AG09309 (cell line): ENCODE measurements around the gene TMEM271.

Experiments used
- DNase-seq: peaks from one replicate; pipeline ENCODE4 v3.0.0-alpha.2; 2010; ENCODE audit warnings: low read depth
- H3K4me3 ChIP-seq: 2 replicates; pipeline ENCODE4 v1.5.1; 2011; ENCODE audit warnings: mild to moderate bottlenecking, low read depth, low read length, moderate library complexity; ENCODE audit not compliant: control insufficient read depth
- TF ChIP-seq, protein P1 (sequence below): IDR thresholded peaks from 2 replicates; pipeline ENCODE4 v1.5.1; 2011; ENCODE audit warnings: mild to moderate bottlenecking, low read depth, low read length, inconsistent platforms; ENCODE audit not compliant: insufficient read depth, control insufficient read depth; ENCODE audit errors: missing control alignments

Gene TMEM271

GRCh38 chr4:535924-536281 is 40.2 kb downstream of the TMEM271 start:
- no peak overlapping the region for H3K4me3 ChIP-seq
- DNase-seq, result no peak
- TF ChIP-seq, protein P1, sequence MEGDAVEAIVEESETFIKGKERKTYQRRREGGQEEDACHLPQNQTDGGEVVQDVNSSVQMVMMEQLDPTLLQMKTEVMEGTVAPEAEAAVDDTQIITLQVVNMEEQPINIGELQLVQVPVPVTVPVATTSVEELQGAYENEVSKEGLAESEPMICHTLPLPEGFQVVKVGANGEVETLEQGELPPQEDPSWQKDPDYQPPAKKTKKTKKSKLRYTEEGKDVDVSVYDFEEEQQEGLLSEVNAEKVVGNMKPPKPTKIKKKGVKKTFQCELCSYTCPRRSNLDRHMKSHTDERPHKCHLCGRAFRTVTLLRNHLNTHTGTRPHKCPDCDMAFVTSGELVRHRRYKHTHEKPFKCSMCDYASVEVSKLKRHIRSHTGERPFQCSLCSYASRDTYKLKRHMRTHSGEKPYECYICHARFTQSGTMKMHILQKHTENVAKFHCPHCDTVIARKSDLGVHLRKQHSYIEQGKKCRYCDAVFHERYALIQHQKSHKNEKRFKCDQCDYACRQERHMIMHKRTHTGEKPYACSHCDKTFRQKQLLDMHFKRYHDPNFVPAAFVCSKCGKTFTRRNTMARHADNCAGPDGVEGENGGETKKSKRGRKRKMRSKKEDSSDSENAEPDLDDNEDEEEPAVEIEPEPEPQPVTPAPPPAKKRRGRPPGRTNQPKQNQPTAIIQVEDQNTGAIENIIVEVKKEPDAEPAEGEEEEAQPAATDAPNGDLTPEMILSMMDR, result no peak

DNA sequence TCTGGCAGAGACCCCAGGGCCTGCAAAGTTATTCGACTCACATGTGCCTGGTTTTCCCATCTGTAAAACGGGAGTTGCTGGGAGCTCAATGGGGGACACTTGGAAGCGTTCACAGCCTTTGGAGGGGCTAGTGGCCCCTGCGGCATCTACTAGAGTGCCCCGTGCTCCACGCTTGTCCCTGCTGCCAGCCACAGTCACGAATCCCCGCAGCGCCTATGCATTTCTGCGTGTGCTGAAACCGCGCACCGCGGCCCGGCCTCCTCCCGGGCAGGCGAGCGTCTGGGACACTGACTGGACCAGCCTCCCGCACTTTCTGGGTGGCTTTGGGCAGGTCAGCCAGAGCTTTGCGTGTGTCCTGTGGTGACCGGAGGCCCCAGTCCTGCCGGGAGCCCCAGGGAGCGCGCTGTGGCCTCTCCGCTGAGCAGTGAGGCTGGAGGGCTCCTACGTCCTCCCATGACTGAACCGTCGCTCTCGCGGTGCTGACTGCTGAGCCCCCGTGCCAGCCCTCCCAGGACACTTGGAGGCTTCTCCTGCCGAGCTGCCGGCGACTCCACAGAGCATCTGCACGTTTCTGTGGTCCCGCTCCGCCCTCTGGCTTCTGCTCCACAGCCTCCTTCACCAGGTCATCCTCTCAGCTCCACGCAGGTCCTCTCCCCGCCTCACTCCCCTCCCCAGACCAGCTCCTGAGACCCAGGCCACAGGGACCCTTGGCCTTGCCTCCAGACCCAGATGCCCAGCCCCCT is 40.7 kb downstream of the TMEM271 start:
- no peak for DNase-seq
- no peak overlapping the region for H3K4me3 ChIP-seq
- TF ChIP-seq, protein P1, result no peak

GRCh38 chr4:534576-535151 is 41.4 kb downstream of the TMEM271 start:
- TF ChIP-seq, protein P1, result no peak
- H3K4me3 ChIP-seq, result no peak overlapping the region
- DNase-seq, result no peak

GRCh38 chr4:534101-534575 is 42.0 kb downstream of the TMEM271 start:
- TF ChIP-seq, protein P1, result no peak
- no peak for DNase-seq
- no peak overlapping the region for H3K4me3 ChIP-seq

DNA sequence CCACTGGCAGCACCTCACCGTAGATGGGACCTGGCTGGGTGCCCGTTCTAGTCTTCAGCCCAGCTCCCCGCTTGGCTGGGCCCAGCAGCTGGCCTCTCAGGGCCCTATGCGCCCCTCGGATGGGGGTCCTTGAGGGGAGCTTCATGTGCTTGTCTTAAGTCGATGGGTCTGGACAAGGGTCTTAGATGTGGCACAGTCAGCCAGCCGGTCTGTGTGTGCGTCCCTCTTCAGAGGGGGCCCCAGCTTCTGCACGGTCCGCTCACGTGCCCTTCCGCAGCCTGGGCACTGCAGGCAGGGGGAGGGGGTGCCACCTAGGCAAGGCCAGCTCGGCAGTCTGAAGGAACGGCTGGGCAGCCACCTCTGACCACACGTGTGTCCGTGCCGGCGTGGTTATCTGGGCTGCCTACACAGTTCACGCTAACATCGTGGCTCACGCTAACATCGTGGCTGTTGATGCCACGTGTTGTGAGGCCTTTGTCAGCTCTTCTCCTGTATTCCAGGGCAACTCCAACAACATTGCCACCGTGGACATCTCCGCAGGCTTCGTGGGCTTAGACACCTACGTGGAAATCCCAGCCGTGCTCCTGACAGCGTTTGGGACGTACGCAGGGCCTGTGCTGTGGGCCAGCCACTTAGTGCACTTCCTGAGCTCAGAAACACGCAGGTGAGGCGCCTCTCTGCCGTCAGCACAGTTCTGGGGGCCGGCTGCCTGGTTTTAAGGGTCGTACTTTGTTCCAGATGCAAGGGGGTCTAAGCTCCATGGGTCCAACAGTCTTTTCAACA is 42.6 kb downstream of the TMEM271 start:
- TF ChIP-seq, protein P1, result no peak
- no peak for DNase-seq
- no peak overlapping the region for H3K4me3 ChIP-seq

DNA sequence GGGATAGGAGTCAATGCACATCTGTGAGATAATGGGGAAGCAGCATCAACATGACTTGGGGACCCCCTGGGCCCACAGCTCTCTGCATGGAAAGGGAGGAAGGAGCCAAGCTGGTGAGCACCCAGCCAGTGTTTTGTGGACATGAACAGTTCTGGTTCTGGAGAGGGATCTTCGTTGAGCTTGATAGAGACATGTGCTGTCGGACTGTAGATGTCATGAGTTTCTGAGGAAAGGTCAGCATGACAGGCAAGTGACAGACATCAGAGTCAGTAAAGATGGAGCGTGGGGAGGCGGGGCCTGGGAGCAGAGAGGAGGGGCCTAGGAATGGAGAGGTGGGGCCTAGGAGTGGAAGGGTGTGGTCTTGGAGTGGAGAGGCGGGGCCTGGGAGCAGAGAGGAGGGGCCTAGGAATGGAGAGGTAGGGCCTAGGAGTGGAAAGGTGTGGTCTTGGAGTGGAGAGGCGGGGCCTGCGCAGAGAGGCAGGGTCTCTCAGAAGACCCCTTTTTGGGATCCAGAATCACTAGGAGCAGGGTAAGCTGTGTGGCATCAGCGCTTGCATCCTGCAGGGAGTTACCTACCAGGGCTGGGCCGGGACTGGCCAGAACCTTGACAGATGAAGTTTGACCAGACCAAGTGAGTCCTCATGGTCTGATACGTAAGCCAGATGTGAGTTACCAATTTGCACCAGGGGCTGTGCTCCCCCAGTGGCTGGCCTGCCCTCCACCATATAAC is 43.3 kb downstream of the TMEM271 start:
- TF ChIP-seq, protein P1, result no peak
- DNase-seq, result no peak
- no peak overlapping the region for H3K4me3 ChIP-seq
